ENCODE measurements around the gene ZNF432. TPM values are rescaled to one million over a fixed set of nuclear protein-coding genes. Genes with fewer than 3 reads are reported as not detected.
"Not testable (repeated sequence)": the region's sequence is repeated elsewhere in the genome, so short reads cannot be mapped to it uniquely, and the experiment has no call there.

The ZNF432 gene
- total RNA-seq, 4 donors from 2014 or later, result 6.0 to 18.1 (median 10.6) TPM

- no peak overlapping the region for H3K27ac ChIP-seq
- peaks cover 3 to 86% (median 9%) of the 10 kb centered on the region in 3 donors for H3K9me3 ChIP-seq
- H3K4me1 ChIP-seq, result no peaks in the 10 kb centered on the region
- no peak for ATAC-seq
- peaks cover 49 to 93% of the 10 kb centered on the region in 2 donors for H3K36me3 ChIP-seq
- TF ChIP-seq CTCF (IDR thresholded peaks at IDR 0.05) (no peak), EP300 (IDR thresholded peaks at IDR 0.05) (no peak), POLR2A (IDR thresholded peaks at IDR 0.05) (no peak), POLR2AphosphoS5 (IDR thresholded peaks at IDR 0.05) (no peak)
- WGBS, 2 donors (ENCODE audit: low coverage in 1 of 2), result 95 to 100% methylated on average over 3 to 4 of the region's 4 CpGs
- H3K4me3 ChIP-seq, result no peak overlapping the region
- no peaks in the 10 kb centered on the region for H3K27me3 ChIP-seq
Measured at GRCh38 chr19:52039169-52039568, 9.5 kb downstream of the ZNF432 start.

- Histone ChIP-seq H3K27me3 (no peaks in the 10 kb centered on the region), H3K36me3 (peaks cover 36 to 74% of the 10 kb centered on the region in 2 donors), H3K4me3 (no peak overlapping the region), H3K4me1 (peaks cover 0 to under 1% (median 0%) of the 10 kb centered on the region in 3 donors), H3K27ac (no peak overlapping the region), H3K9me3 (peaks cover 7 to 93% (median 14%) of the 10 kb centered on the region in 3 donors)
- TF ChIP-seq POLR2A (IDR thresholded peaks at IDR 0.05) (no peak), EP300 (IDR thresholded peaks at IDR 0.05) (no peak), POLR2AphosphoS5 (IDR thresholded peaks at IDR 0.05) (no peak), CTCF (IDR thresholded peaks at IDR 0.05) (no peak)
- 98% methylated on average over 8 to 10 of the region's 12 CpGs for WGBS, 2 donors (ENCODE audit: low coverage in 1 of 2)
- ATAC-seq, result no peak
Measured at GRCh38 chr19:52034051-52034728, 14.4 kb downstream of the ZNF432 start.

- Histone ChIP-seq H3K4me1 (peaks cover 4 to 21% (median 4%) of the 10 kb centered on the region in 3 donors), H3K36me3 (peaks cover 0 to 45% of the 10 kb centered on the region in 2 donors), H3K4me3 (peak overlapping the region; percentile 73 to 77), H3K27me3 (no peaks in the 10 kb centered on the region), H3K9me3 (peaks cover 2 to 55% (median 3%) of the 10 kb centered on the region in 3 donors), H3K27ac (peak overlapping the region; percentile 68 to 95 (median 94))
- TF ChIP-seq POLR2A (IDR thresholded peaks at IDR 0.05), result no peak
- no peak for TF ChIP-seq POLR2AphosphoS5 (IDR thresholded peaks at IDR 0.05)
- no peak for TF ChIP-seq CTCF (IDR thresholded peaks at IDR 0.05)
- no peak for TF ChIP-seq EP300 (IDR thresholded peaks at IDR 0.05)
- 15 to 40% methylated on average over 2 to 5 of the region's 5 CpGs for WGBS, 2 donors (ENCODE audit: low coverage in 1 of 2)
- ATAC-seq, result peak; percentile 10
Measured at GRCh38 chr19:52028780-52029123, 19.9 kb downstream of the ZNF432 start.

GRCh38 chr19:52028027-52028779, 20.4 kb downstream of the ZNF432 start, which contains the start of gene ZNF614:
Gene ZNF614, minus strand, starts transcription at chr19:52028379. Its CDS starts 2,634 bp downstream, at chr19:52025745.
- peak within 1 kb of the TSS; percentile 73 to 77 for H3K4me3 ChIP-seq
- TF ChIP-seq POLR2A (IDR thresholded peaks at IDR 0.05) (peak; percentile 44 to 45), POLR2AphosphoS5 (IDR thresholded peaks at IDR 0.05) (peak; percentile 81), EP300 (IDR thresholded peaks at IDR 0.05) (no peak)
- peaks cover 0 to 45% of the 10 kb centered on the region in 2 donors for H3K36me3 ChIP-seq
- H3K27me3 ChIP-seq, result no peaks in the 10 kb centered on the region
- H3K9me3 ChIP-seq, result peaks cover 0 to 55% (median 2%) of the 10 kb centered on the region in 3 donors
- WGBS, 2 donors (ENCODE audit: low coverage in 1 of 2), result 0% methylated on average over 9 of the region's 53 CpGs; no CpG with 5 or more reads in 1 of the 2 donors
- peak within 1 kb of the TSS; percentile 68 to 95 (median 94) for H3K27ac ChIP-seq
- H3K4me1 ChIP-seq, result peaks cover 4 to 21% (median 4%) of the 10 kb centered on the region in 3 donors
- peak; percentile 96 for ATAC-seq

DNA sequence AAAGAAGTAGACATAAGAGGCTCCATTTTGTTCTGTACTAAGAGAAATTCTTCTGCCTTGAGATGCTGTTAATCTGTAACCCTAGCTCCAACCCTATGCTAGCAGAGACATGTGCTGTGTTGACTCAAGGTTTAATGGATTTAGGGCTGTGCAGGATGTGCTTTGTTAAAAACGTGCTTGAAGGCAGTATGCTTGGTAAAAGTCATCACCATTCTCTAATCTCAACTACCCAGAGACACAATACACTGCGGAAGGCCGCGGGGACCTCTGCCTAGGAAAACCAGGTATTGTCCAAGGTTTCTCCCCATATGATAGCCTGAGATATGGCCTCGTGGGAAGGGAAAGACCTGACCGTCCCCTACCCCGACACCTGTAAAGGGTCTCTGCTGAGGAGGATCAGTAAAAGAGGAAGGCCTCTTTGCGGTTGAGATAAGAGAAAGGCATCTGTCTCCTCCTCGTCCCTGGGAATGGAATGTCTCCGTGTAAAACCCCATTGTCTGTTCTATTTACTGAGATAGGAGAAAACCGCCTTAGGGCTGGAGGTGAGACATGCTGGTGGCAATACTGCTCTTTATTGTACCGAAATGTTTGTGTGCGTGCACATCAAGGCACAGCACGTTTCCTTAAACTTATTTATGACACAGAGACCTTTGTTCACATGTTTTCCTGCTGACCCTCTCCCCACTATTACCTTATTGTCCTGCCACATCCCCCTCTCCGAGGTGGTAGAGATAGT, 22.2 kb downstream of the ZNF432 start:
- not testable (repeated sequence) for H3K27me3 ChIP-seq

DNA sequence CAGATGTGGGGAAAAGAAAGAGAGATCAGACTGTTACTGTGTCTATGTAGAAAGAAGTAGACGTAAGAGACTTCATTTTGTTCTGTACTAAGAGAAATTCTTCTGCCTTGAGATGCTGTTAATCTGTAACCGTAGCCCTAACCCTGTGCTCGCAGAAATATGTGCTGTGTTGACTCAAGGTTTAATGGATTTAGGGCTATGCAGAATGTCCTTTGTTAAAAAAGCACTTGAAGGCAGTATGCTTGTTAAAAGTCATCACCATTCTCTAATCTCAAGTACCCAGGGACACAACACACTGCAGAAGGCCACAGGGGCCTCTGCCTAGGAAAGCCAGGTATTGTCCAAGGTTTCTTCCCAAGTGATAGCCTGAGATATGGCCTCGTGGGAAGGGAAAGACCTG, 24.2 kb downstream of the ZNF432 start:
- H3K4me3 ChIP-seq, H3K27ac ChIP-seq, H3K27me3 ChIP-seq, ATAC-seq: not testable (repeated sequence)
- 95 to 97% methylated on average over 3 to 4 of the region's 4 CpGs for WGBS, 2 donors (ENCODE audit: low coverage in 1 of 2)
- Histone ChIP-seq H3K9me3 (peaks cover 0 to 59% (median 2%) of the 10 kb centered on the region in 3 donors), H3K4me1 (peaks cover 4 to 21% (median 4%) of the 10 kb centered on the region in 3 donors), H3K36me3 (peaks cover 0 to 68% of the 10 kb centered on the region in 2 donors)

More for the DNA sequence above, 22.2 kb downstream of the ZNF432 start:
- Histone ChIP-seq H3K9me3 (peaks cover 0 to 55% (median 2%) of the 10 kb centered on the region in 3 donors), H3K36me3 (peaks cover 0 to 49% of the 10 kb centered on the region in 2 donors), H3K4me1 (peaks cover 4 to 21% (median 4%) of the 10 kb centered on the region in 3 donors)
- not testable (repeated sequence) for H3K27ac ChIP-seq, ATAC-seq, H3K4me3 ChIP-seq
- 86 to 89% methylated on average over 10 to 12 of the region's 15 CpGs for WGBS, 2 donors (ENCODE audit: low coverage in 1 of 2)

All from gastroesophageal sphincter (tissue), 4 donors.